ENCODE results near the gene PRKAA1.

DNA sequence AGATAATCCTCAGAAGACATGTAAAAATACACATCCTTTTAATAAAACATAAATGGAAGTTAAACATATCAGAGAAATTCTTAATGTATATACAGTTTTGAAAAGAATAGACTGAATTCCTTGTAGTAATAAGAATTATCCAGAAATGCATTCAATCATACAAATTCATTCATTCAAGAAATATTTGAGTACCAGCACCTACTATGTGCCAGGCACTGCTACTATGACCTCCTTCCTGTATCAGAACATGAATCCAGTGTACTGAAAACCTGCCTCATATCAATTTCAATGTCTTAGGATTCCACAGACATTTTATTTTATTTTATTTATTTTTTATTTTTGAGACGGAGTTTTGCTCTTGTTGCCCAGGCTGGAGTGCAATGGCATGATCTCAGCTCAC, 13.3 kb downstream of the PRKAA1 start:
- TF ChIP-seq POLR2AphosphoS5 (IDR thresholded peaks at IDR 0.05; ENCODE audit: borderline replicate concordance, low read depth, low read length) (no peak), EZH2 (IDR thresholded peaks at IDR 0.05) (no peak), FOXP2 (optimal IDR thresholded peaks at IDR 0.05; ENCODE audit: control extremely low read depth, extremely low read length, insufficient read depth) (no peak)
